ENCODE results near the gene PRKAA1. TPM values are rescaled to one million over a fixed set of nuclear protein-coding genes. Genes with fewer than 3 reads are reported as not detected.
"Not testable (repeated sequence)": the region's sequence is repeated elsewhere in the genome, so short reads cannot be mapped to it uniquely, and the experiment has no call there.

Gene PRKAA1
- total RNA-seq, 2 experiments from 2014 or later = 55.6 to 59.3 TPM

GRCh38 chr5:40794877-40795276 is 3.3 kb downstream of the PRKAA1 start:
- not testable (repeated sequence) for H3K27ac Mint-ChIP-seq, H3K9me3 Mint-ChIP-seq, DNase-seq, H3K27me3 Mint-ChIP-seq, H3K4me3 Mint-ChIP-seq
- peaks cover 48% of the 10 kb centered on the region for H3K4me1 Mint-ChIP-seq
- H3K36me3 Mint-ChIP-seq = peaks cover 25% of the 10 kb centered on the region

- not testable (repeated sequence) for H3K27me3 Mint-ChIP-seq
Measured at GRCh38 chr5:40794340-40794739, 3.8 kb downstream of the PRKAA1 start.

GRCh38 chr5:40792691-40793090 is 5.5 kb downstream of the PRKAA1 start:
- H3K27ac Mint-ChIP-seq = not testable (repeated sequence)
- peaks cover 48% of the 10 kb centered on the region for H3K4me1 Mint-ChIP-seq
- peaks cover 40% of the 10 kb centered on the region for H3K36me3 Mint-ChIP-seq

More at GRCh38 chr5:40794340-40794739, 3.8 kb downstream of the PRKAA1 start:
- Mint-ChIP-seq H3K36me3 (peaks cover 25% of the 10 kb centered on the region), H3K4me1 (peaks cover 47% of the 10 kb centered on the region)
- not testable (repeated sequence) for H3K9me3 Mint-ChIP-seq, H3K4me3 Mint-ChIP-seq, DNase-seq, H3K27ac Mint-ChIP-seq

GRCh38 chr5:40791715-40792139 is 6.4 kb downstream of the PRKAA1 start:
- Mint-ChIP-seq H3K36me3 (peaks cover 44% of the 10 kb centered on the region), H3K27me3 (no peaks in the 10 kb centered on the region), H3K4me3 (no peak overlapping the region), H3K4me1 (peaks cover 51% of the 10 kb centered on the region), H3K9me3 (peaks cover 6% of the 10 kb centered on the region), H3K27ac (no peak overlapping the region)
- no peak for DNase-seq

More at GRCh38 chr5:40792691-40793090, 5.5 kb downstream of the PRKAA1 start:
- not testable (repeated sequence) for H3K9me3 Mint-ChIP-seq, DNase-seq, H3K27me3 Mint-ChIP-seq, H3K4me3 Mint-ChIP-seq

GRCh38 chr5:40790947-40791593 is 7.1 kb downstream of the PRKAA1 start:
- DNase-seq = no peak
- peaks cover 47% of the 10 kb centered on the region for H3K36me3 Mint-ChIP-seq
- peaks cover 8% of the 10 kb centered on the region for H3K9me3 Mint-ChIP-seq
- H3K4me1 Mint-ChIP-seq = peaks cover 50% of the 10 kb centered on the region
- H3K4me3 Mint-ChIP-seq = no peak overlapping the region
- H3K27me3 Mint-ChIP-seq = no peaks in the 10 kb centered on the region
- H3K27ac Mint-ChIP-seq = no peak overlapping the region

GRCh38 chr5:40788941-40789340 is 9.2 kb downstream of the PRKAA1 start:
- not testable (repeated sequence) for H3K27ac Mint-ChIP-seq, H3K9me3 Mint-ChIP-seq, H3K4me3 Mint-ChIP-seq, DNase-seq, H3K27me3 Mint-ChIP-seq
- Mint-ChIP-seq H3K4me1 (peaks cover 41% of the 10 kb centered on the region), H3K36me3 (peaks cover 32% of the 10 kb centered on the region)

- Mint-ChIP-seq H3K4me1 (peaks cover 33% of the 10 kb centered on the region), H3K4me3 (no peak overlapping the region), H3K27me3 (no peaks in the 10 kb centered on the region), H3K36me3 (peaks cover 29% of the 10 kb centered on the region), H3K9me3 (peaks cover 8% of the 10 kb centered on the region), H3K27ac (no peak overlapping the region)
- no peak for DNase-seq
Measured at GRCh38 chr5:40787986-40788385, 10.2 kb downstream of the PRKAA1 start.

GRCh38 chr5:40786664-40787063 is 11.5 kb downstream of the PRKAA1 start:
- not testable (repeated sequence) for H3K9me3 Mint-ChIP-seq, DNase-seq, H3K4me3 Mint-ChIP-seq, H3K27me3 Mint-ChIP-seq, H3K27ac Mint-ChIP-seq
- Mint-ChIP-seq H3K36me3 (peaks cover 29% of the 10 kb centered on the region), H3K4me1 (peaks cover 43% of the 10 kb centered on the region)

- H3K4me1 Mint-ChIP-seq = peaks cover 43% of the 10 kb centered on the region
- peaks cover 8% of the 10 kb centered on the region for H3K9me3 Mint-ChIP-seq
- H3K27me3 Mint-ChIP-seq = no peaks in the 10 kb centered on the region
Measured at GRCh38 chr5:40784916-40785315, 13.3 kb downstream of the PRKAA1 start.

GRCh38 chr5:40784027-40784653 is 14.0 kb downstream of the PRKAA1 start:
- H3K27ac Mint-ChIP-seq = no peak overlapping the region
- no peak overlapping the region for H3K4me3 Mint-ChIP-seq
- H3K36me3 Mint-ChIP-seq = peaks cover 29% of the 10 kb centered on the region
- H3K9me3 Mint-ChIP-seq = peaks cover 8% of the 10 kb centered on the region
- H3K27me3 Mint-ChIP-seq = no peaks in the 10 kb centered on the region
- no peak for DNase-seq
- peaks cover 46% of the 10 kb centered on the region for H3K4me1 Mint-ChIP-seq

More at GRCh38 chr5:40784916-40785315, 13.3 kb downstream of the PRKAA1 start:
- Mint-ChIP-seq H3K27ac (no peak overlapping the region), H3K36me3 (peaks cover 29% of the 10 kb centered on the region), H3K4me3 (no peak overlapping the region)
- no peak for DNase-seq

- Mint-ChIP-seq H3K36me3 (peaks cover 11% of the 10 kb centered on the region), H3K27ac (no peak overlapping the region), H3K9me3 (peaks cover 3% of the 10 kb centered on the region), H3K27me3 (no peaks in the 10 kb centered on the region), H3K4me3 (no peak overlapping the region), H3K4me1 (peaks cover 41% of the 10 kb centered on the region)
- no peak for DNase-seq
Measured at GRCh38 chr5:40781843-40782409, 16.2 kb downstream of the PRKAA1 start.

- Mint-ChIP-seq H3K4me3 (no peak overlapping the region), H3K4me1 (peaks cover 43% of the 10 kb centered on the region)
- no peak for DNase-seq
Measured at GRCh38 chr5:40780858-40781257, 17.3 kb downstream of the PRKAA1 start.

GRCh38 chr5:40780199-40780598 is 18.0 kb downstream of the PRKAA1 start:
- peaks cover 11% of the 10 kb centered on the region for H3K36me3 Mint-ChIP-seq
- no peak overlapping the region for H3K4me3 Mint-ChIP-seq
- H3K9me3 Mint-ChIP-seq = no peaks in the 10 kb centered on the region
- no peaks in the 10 kb centered on the region for H3K27me3 Mint-ChIP-seq
- peaks cover 40% of the 10 kb centered on the region for H3K4me1 Mint-ChIP-seq
- H3K27ac Mint-ChIP-seq = peak overlapping the region; percentile 25
- DNase-seq = no peak

More at GRCh38 chr5:40780858-40781257, 17.3 kb downstream of the PRKAA1 start:
- peaks cover 10% of the 10 kb centered on the region for H3K36me3 Mint-ChIP-seq
- no peaks in the 10 kb centered on the region for H3K9me3 Mint-ChIP-seq
- no peaks in the 10 kb centered on the region for H3K27me3 Mint-ChIP-seq
- H3K27ac Mint-ChIP-seq = peak overlapping the region; percentile 2

GRCh38 chr5:40779561-40779960 is 18.6 kb downstream of the PRKAA1 start:
- Mint-ChIP-seq H3K36me3 (peaks cover 11% of the 10 kb centered on the region), H3K4me1 (peaks cover 38% of the 10 kb centered on the region), H3K27ac (no peak overlapping the region), H3K27me3 (no peaks in the 10 kb centered on the region), H3K9me3 (no peaks in the 10 kb centered on the region), H3K4me3 (no peak overlapping the region)
- no peak for DNase-seq

GRCh38 chr5:40778133-40778532 is 20.0 kb downstream of the PRKAA1 start:
- peaks cover 11% of the 10 kb centered on the region for H3K36me3 Mint-ChIP-seq
- peaks cover 32% of the 10 kb centered on the region for H3K4me1 Mint-ChIP-seq
- H3K27me3 Mint-ChIP-seq = no peaks in the 10 kb centered on the region
- no peaks in the 10 kb centered on the region for H3K9me3 Mint-ChIP-seq
- no peak for DNase-seq
- no peak overlapping the region for H3K27ac Mint-ChIP-seq
- no peak overlapping the region for H3K4me3 Mint-ChIP-seq
